ENCODE data around the gene CSF1R.
A peak's percentile ranks its signal among the peaks of the same experiment; 100 is the strongest.

CSF1R gene

DNA sequence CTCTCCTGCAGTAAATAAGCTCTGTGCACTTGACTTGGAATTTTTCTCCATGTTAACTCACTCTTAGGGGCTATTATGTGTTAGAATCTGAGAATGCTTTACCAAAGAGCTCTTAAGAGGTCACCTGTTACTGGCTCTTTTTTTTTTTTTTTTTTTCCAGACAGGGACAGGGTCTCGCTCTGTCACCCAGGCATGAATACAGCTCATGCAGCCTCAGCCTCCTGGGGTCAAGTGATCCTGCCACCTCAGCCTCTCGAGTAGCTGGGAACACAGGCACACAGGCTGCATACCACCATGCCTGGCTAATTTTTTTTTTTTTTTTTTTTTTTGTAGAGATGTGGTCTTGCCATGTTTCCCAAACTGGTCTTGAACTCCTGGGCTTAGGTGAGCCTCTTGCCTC, 63.7 kb downstream of the CSF1R start:
- DNase-seq (ENCODE audit: low spot score) = no peak

- peak; percentile 73 for DNase-seq (ENCODE audit: low spot score)
Observed at GRCh38 chr5:150022158-150022531, 64.2 kb downstream of the CSF1R start.

DNA sequence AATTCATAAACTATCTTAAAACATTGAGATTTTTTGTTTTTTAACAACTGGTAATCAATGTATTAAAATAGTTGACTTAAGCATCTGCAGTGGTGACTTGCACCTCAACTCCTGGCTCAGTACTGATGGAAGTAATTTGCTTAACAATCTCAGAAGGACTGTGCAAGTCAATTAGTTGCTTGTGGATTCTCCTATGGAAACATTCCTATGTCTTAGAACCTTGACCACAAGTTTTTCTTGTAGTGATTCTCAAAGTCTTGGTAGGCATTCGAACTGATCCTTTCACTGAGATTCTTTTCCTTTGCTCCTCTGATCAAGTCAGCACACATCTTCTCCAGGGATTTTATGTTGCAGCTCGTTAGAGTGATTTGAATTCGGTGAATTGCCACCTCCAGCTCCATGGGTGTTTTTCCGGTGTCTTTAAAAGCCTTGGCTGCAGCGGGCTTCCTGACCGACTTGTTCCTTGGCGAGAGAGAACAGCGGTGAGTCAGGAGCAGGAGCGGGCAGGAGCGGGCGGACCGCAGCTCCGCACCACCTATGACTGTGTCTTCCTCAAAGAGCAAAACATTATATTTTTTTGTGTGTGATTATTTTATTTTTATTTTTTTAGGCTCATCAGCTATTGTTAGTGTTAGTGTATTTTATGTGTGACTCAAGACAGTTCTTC, 64.7 kb downstream of the CSF1R start:
- DNase-seq (ENCODE audit: low spot score) = peak; percentile 42

- DNase-seq (ENCODE audit: low spot score) = no peak
Observed at GRCh38 chr5:150020249-150020648, 66.1 kb downstream of the CSF1R start.

DNA sequence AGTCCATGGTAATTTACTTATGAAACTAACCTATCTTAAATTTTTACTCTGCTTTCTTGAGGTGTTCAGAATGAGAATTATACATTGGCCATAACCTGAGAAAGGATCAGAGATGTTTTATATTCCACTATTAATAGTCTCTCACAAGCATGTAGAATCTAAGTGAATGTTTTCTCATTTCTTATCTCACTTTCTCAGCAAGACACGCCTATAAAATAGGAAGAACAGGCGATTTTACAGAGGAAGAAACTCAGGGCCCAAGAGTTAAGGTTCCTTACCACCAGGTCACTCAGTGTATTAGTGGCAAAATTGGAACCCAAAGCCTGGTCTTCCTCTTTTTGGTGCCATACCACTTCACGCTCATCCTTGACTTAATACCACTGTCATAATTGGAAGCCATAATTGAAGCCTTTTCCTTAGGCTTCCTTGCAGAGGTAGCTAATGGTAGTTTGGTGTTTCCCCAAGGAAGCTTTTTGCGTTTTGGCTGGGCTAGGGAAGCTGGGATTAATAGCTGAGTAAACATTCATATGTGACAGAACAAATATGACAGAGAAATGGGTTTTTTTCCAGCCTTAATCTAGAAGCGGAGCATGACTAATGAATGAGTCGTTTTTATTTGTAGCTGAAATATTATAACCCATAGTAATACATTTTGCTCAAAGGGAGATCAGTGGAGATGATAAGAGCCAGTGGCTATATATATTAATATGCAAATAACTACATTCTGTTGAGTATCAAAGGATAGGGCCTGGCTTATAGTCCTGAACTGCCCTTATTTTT, 68.9 kb downstream of the CSF1R start:
- DNase-seq (ENCODE audit: low spot score) = peak; percentile 42

DNA sequence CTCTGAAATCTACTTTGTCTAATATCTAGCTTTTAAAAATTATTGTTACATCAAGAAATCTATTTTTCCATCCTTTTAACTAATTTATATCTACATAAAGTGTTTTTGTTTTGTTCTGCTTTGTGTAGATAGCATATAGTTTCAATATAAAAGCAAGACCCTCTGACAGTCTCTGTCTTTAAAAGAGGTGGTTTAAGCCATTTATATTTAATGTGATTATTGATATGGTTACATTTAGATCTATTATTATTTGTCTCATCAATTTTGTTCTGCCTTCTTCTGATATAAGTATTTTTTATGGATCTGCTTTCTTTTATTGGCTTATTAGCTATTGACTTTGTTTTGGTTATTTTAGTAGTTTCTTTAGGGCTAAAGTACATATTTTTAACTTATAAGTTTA, 69.8 kb downstream of the CSF1R start:
- DNase-seq (ENCODE audit: low spot score) = no peak

GRCh38 chr5:150015415-150015814, 70.9 kb downstream of the CSF1R start:
- no peak for DNase-seq (ENCODE audit: low spot score)

- DNase-seq (ENCODE audit: low spot score) = no peak
Observed at GRCh38 chr5:150014456-150014855, 71.9 kb downstream of the CSF1R start.

- DNase-seq (ENCODE audit: low spot score) = no peak
Observed at GRCh38 chr5:150013931-150014330, 72.4 kb downstream of the CSF1R start.

DNA sequence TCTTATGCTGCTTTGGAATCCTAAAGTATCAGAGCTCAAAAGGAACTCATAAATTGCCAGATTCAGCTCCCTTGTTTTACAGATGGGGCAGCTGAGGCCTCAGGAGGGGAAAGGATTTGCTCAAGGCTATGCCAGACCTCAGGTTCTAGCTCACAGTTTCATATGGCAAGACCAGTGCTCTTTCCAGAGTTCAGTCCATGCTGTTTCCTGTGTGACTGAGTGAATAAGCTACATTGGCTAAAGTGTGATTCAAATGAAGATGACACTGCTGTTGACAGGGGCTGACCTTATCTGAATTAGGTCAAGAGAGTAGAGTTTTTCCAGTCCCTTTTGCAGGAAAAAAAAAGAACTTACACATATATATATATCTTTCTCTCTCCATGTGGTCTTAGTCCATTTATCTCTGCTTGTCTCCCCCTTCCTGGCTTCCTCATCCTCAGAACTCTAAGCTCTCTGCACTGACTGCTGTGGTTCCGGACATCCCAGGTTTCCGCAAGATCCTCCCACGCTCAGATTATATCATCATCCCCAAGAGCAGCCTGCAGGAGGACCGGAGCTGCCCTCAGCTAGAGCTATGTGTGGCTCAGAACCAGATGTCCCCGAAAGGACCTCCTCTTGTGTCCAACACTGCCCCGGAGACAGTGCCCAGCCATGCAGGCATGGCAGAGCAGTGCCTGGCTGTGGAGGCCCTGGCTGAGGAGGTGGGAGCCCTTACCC, 76.5 kb downstream of the CSF1R start:
- DNase-seq (ENCODE audit: low spot score) = no peak

- no peak for DNase-seq (ENCODE audit: low spot score)
Observed at GRCh38 chr5:150007050-150007449, 79.3 kb downstream of the CSF1R start.

DNA sequence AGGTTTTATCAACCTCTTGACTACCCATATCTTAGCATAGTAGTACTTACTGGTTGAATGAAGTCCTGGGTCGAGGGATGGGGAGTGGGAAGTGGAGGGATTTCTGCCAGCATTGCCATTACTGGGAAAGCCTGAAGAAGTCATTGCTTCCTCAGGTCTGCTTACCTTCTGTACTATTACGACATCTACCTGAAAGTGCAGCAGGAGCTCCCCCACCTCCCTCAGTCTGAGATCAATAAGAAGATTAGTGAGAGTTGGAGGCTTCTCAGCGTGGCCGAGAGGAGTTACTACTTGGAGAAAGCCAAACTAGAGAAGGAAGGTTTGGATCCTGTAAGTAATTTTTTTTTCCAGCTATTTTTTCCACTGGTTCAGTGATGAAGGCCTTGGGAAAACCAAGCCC, 80.0 kb downstream of the CSF1R start:
- no peak for DNase-seq (ENCODE audit: low spot score)

Data from GM03348 (cell line).